HG03469 (cell line): ENCODE data around the gene NHLH1.

Source experiments
- ATAC-seq: cut with Tn5 transposase; IDR thresholded peaks from one replicate; pipeline ENCODE4 v1.9.1; 2021; ENCODE audit warnings: mild to moderate bottlenecking, moderate library complexity, moderate number of reproducible peaks; ENCODE audit not compliant: unreplicated experiment

Gene NHLH1

GRCh38 chr1:160366731-160367515 is at the start of gene NHLH1:
NHLH1 (plus strand) TSS chr1:160367071; CDS start chr1:160370732, 3,661 bp downstream.
- no peak for ATAC-seq

GRCh38 chr1:160322831-160323230 is 44.0 kb upstream of the NHLH1 start:
- ATAC-seq = no peak

GRCh38 chr1:160325252-160325651 is 41.6 kb upstream of the NHLH1 start:
- ATAC-seq = no peak

GRCh38 chr1:160326418-160326817 is 40.5 kb upstream of the NHLH1 start:
- ATAC-seq = no peak

- ATAC-seq = no peak
Observed at GRCh38 chr1:160328184-160328583, 38.7 kb upstream of the NHLH1 start.

- ATAC-seq = no peak
Observed at GRCh38 chr1:160330119-160330518, 36.8 kb upstream of the NHLH1 start.

- ATAC-seq = no peak
Observed at GRCh38 chr1:160332516-160332915, 34.4 kb upstream of the NHLH1 start.

- ATAC-seq = no peak
Observed at GRCh38 chr1:160338580-160338979, 28.3 kb upstream of the NHLH1 start.

GRCh38 chr1:160340146-160340545 is 26.7 kb upstream of the NHLH1 start:
- ATAC-seq = no peak

- no peak for ATAC-seq
Observed at GRCh38 chr1:160340866-160341265, 26.0 kb upstream of the NHLH1 start.

- no peak for ATAC-seq
Observed at GRCh38 chr1:160342526-160342925, 24.3 kb upstream of the NHLH1 start.

GRCh38 chr1:160342953-160343869 is 23.7 kb upstream of the NHLH1 start, which contains the start of the genes COPA and NCSTN:
COPA (minus strand) TSS chr1:160343250; CDS start chr1:160343170, 80 bp downstream.
NCSTN (plus strand) TSS chr1:160343383; CDS start chr1:160343397, 14 bp downstream.
- ATAC-seq = peak; percentile 89

GRCh38 chr1:160344241-160344640 is 22.6 kb upstream of the NHLH1 start:
- ATAC-seq = no peak

GRCh38 chr1:160344936-160345335 is 21.9 kb upstream of the NHLH1 start:
- ATAC-seq = no peak

GRCh38 chr1:160346463-160346862 is 20.4 kb upstream of the NHLH1 start:
- ATAC-seq = no peak

- ATAC-seq = no peak
Observed at GRCh38 chr1:160346958-160347357, 19.9 kb upstream of the NHLH1 start.

- no peak for ATAC-seq
Observed at GRCh38 chr1:160351629-160352028, 15.2 kb upstream of the NHLH1 start.

GRCh38 chr1:160352555-160352954 is 14.3 kb upstream of the NHLH1 start:
- no peak for ATAC-seq

GRCh38 chr1:160353223-160353622 is 13.6 kb upstream of the NHLH1 start:
- no peak for ATAC-seq

- ATAC-seq = no peak
Observed at GRCh38 chr1:160354388-160354985, 12.4 kb upstream of the NHLH1 start.
